GM12878 (cell line): ENCODE results near the gene LCAT.
"Not testable (repeated sequence)": the region's sequence is repeated elsewhere in the genome, so short reads cannot be mapped to it uniquely, and the experiment has no call there.

Experiments used
- IKZF2 ChIP-seq, 2 experiments: fragments of 450-650 bp; IDR thresholded peaks; 2 replicates each; pipeline ENCODE4 v1.6.1; 2017; ENCODE audit warnings: mild to moderate bottlenecking in 2 of 2, moderate library complexity in 2 of 2
- TAF1 ChIP-seq: IDR thresholded peaks from 2 replicates; pipeline ENCODE4 v1.6.1; 2011; ENCODE audit warnings: mild to moderate bottlenecking, low read depth, low read length, borderline replicate concordance
- ZNF274 ChIP-seq: IDR thresholded peaks from one replicate; pipeline ENCODE4 v1.8.0; 2011; ENCODE audit not compliant: insufficient read length, insufficient read depth
- ZNF687 ChIP-seq: fragments of 450-650 bp; IDR thresholded peaks from 2 replicates; pipeline ENCODE4 v1.6.1; 2017; ENCODE audit warnings: mild to moderate bottlenecking, moderate library complexity
- TF ChIP-seq, protein P1 (sequence below), 3 experiments: IDR thresholded peaks in 2 of 3; conservative IDR thresholded peaks in 1 of 3; 2 replicates each; pipeline ENCODE4 v1.5.1; 2011; ENCODE audit warnings: low read depth in 3 of 3, low read length in 3 of 3, mild to moderate bottlenecking in 3 of 3, control low read depth in 2 of 3, moderate library complexity in 2 of 3, inconsistent platforms in 1 of 3, mixed read lengths in 1 of 3; ENCODE audit not compliant: control insufficient read depth in 2 of 3, insufficient read depth in 1 of 3; ENCODE audit errors: extremely low read depth in 1 of 3

GRCh38 chr16:67937713-67938112 is 6.2 kb downstream of the LCAT start:
- TF ChIP-seq, protein P1, sequence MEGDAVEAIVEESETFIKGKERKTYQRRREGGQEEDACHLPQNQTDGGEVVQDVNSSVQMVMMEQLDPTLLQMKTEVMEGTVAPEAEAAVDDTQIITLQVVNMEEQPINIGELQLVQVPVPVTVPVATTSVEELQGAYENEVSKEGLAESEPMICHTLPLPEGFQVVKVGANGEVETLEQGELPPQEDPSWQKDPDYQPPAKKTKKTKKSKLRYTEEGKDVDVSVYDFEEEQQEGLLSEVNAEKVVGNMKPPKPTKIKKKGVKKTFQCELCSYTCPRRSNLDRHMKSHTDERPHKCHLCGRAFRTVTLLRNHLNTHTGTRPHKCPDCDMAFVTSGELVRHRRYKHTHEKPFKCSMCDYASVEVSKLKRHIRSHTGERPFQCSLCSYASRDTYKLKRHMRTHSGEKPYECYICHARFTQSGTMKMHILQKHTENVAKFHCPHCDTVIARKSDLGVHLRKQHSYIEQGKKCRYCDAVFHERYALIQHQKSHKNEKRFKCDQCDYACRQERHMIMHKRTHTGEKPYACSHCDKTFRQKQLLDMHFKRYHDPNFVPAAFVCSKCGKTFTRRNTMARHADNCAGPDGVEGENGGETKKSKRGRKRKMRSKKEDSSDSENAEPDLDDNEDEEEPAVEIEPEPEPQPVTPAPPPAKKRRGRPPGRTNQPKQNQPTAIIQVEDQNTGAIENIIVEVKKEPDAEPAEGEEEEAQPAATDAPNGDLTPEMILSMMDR (IDR thresholded peaks at IDR 0.05 in 2 of 3, conservative IDR thresholded peaks at IDR 0.05 in 1 of 3; ENCODE audit: control insufficient read depth in 2 of 3, extremely low read depth in 1 of 3, insufficient read depth in 1 of 3, low read depth in 3 of 3, low read length in 3 of 3), result not testable (repeated sequence)
- not testable (repeated sequence) for TF ChIP-seq ZNF687; TAF1; ZNF274; IKZF2 (IDR thresholded peaks at IDR 0.05)
